Fibroblast of lung (primary cell): ENCODE data around the gene CHD9. TPM values are rescaled to one million over a fixed set of nuclear protein-coding genes. Genes with fewer than 3 reads are reported as not detected.

Source experiments
- DNase-seq, 2 donors: peaks; one replicate each; pipeline versions ENCODE4 v3.0.0 to v3.0.0-alpha.2; 2010; ENCODE audit warnings: low read depth in 2 of 2
- H2AFZ ChIP-seq: 2 replicates; pipeline ENCODE4 v1.5.1; 2012; ENCODE audit warnings: low read length, control low read depth, inconsistent platforms
- H3K27ac ChIP-seq: 2 replicates; pipeline ENCODE4 v1.5.1; 2011; ENCODE audit warnings: low read length, control low read depth; ENCODE audit not compliant: insufficient read depth
- H3K27me3 ChIP-seq: 2 replicates; pipeline ENCODE4 v1.5.1; 2011; ENCODE audit warnings: mild to moderate bottlenecking, low read length; ENCODE audit not compliant: control insufficient read depth, insufficient read depth
- H3K36me3 ChIP-seq: 2 replicates; pipeline ENCODE4 v1.5.1; 2011; ENCODE audit warnings: low read length; ENCODE audit not compliant: control insufficient read depth, insufficient read depth
- H3K4me1 ChIP-seq: 2 replicates; pipeline ENCODE4 v1.5.1; 2011; ENCODE audit warnings: low read length; ENCODE audit not compliant: control insufficient read depth, insufficient read depth; ENCODE audit errors: extremely low read depth
- H3K4me2 ChIP-seq: 2 replicates; pipeline ENCODE4 v1.5.1; 2011; ENCODE audit warnings: low read length, control low read depth; ENCODE audit not compliant: insufficient read depth; ENCODE audit errors: extremely low read depth
- H3K4me3 ChIP-seq, 4 experiments: fragments of 200-600 bp in 1 of 4; sonication (generic) in 1 of 4; replicated peaks in 1 of 4; 2 replicates each; pipeline ENCODE4 v1.5.1; 2011 to 2016; ENCODE audit warnings: low read length in 4 of 4, low read depth in 3 of 4, mild to moderate bottlenecking in 3 of 4, control low read depth in 2 of 4, inconsistent platforms in 1 of 4, mixed read lengths in 1 of 4; ENCODE audit not compliant: insufficient read depth in 1 of 4; ENCODE audit errors: control extremely low read depth in 1 of 4
- H3K79me2 ChIP-seq: 2 replicates; pipeline ENCODE4 v1.5.1; 2012; ENCODE audit warnings: mild to moderate bottlenecking, low read length, inconsistent platforms; ENCODE audit not compliant: control insufficient read depth, insufficient read depth
- H3K9ac ChIP-seq: 2 replicates; pipeline ENCODE4 v1.5.1; 2011; ENCODE audit warnings: mild to moderate bottlenecking, low read length, control low read depth; ENCODE audit not compliant: insufficient read depth
- H3K9me3 ChIP-seq: 2 replicates; pipeline ENCODE4 v1.5.1; 2012; ENCODE audit warnings: low read depth, low read length; ENCODE audit not compliant: control insufficient read depth, insufficient read depth
- H4K20me1 ChIP-seq: 2 replicates; pipeline ENCODE4 v1.5.1; 2011; ENCODE audit warnings: low read length; ENCODE audit not compliant: control insufficient read depth, insufficient read depth; ENCODE audit errors: extremely low read depth
- EZH2 ChIP-seq: IDR thresholded peaks from 2 replicates; pipeline ENCODE4 v1.5.1; 2012; ENCODE audit warnings: low read length, control low read depth, mild to moderate bottlenecking; ENCODE audit errors: missing control alignments
- polyA plus RNA-seq, 2 donors: library from polyadenylated mRNA; depleted of rRNA in 1 of 2; stranded (reverse) in 1 of 2; unstranded in 1 of 2; fragments of >200 nt; gene quantifications; 2 replicates each; pipeline ENCODE4 v1.2.1, GENCODE V29; 2011 to 2012; ENCODE audit warnings: missing spikeins in 1 of 2
- total RNA-seq: library from RNA; depleted of rRNA; stranded (reverse); fragments of >200 nt; gene quantifications from 2 replicates; pipeline ENCODE4 v1.2.1, GENCODE V29; 2014
- TF ChIP-seq, protein P1 (sequence below), 2 donors: IDR thresholded peaks in 1 of 2; conservative IDR thresholded peaks in 1 of 2; 1 replicate in 1 of 2; 2 replicates in 1 of 2; pipeline ENCODE4 v1.5.1; 2011 to 2012; ENCODE audit warnings: low read length in 2 of 2, control low read depth in 1 of 2, inconsistent platforms in 1 of 2, low read depth in 1 of 2, mild to moderate bottlenecking in 1 of 2

The CHD9 gene
- total and polyA plus RNA-seq, 2 donors (not counting 1 experiment from before 2014, with no cell fraction given) = 32.9 to 60.9 TPM

DNA sequence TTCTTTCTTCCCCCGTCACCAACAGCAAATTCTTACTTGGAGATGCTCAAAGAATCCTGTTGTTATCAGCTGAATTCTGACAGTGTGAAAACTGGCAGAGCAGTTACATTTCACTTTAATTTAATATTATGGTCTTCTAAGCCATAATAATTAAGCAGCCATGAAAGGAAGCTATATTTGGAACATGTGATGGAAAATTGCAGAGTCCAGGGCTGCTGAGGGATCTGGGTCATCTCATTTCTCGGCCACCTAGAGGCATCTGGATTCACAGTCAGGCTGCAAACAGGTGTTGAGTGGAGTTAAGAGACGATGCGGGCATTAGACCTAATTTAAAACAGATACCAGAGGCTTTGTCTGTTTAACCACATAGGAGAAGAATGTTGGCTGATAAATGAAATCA lies 40.5 kb upstream of the CHD9 start:
- Histone ChIP-seq H3K9ac (no peak overlapping the region), H3K27ac (no peak overlapping the region), H3K9me3 (no peaks in the 10 kb centered on the region), H3K79me2 (no peaks in the 10 kb centered on the region), H3K4me1 (no peaks in the 10 kb centered on the region), H3K4me3 (no peak overlapping the region), H4K20me1 (no peaks in the 10 kb centered on the region), H3K36me3 (no peaks in the 10 kb centered on the region), H3K27me3 (no peaks in the 10 kb centered on the region), H3K4me2 (no peak overlapping the region), H2AFZ (no peak overlapping the region)
- TF ChIP-seq, protein P1, sequence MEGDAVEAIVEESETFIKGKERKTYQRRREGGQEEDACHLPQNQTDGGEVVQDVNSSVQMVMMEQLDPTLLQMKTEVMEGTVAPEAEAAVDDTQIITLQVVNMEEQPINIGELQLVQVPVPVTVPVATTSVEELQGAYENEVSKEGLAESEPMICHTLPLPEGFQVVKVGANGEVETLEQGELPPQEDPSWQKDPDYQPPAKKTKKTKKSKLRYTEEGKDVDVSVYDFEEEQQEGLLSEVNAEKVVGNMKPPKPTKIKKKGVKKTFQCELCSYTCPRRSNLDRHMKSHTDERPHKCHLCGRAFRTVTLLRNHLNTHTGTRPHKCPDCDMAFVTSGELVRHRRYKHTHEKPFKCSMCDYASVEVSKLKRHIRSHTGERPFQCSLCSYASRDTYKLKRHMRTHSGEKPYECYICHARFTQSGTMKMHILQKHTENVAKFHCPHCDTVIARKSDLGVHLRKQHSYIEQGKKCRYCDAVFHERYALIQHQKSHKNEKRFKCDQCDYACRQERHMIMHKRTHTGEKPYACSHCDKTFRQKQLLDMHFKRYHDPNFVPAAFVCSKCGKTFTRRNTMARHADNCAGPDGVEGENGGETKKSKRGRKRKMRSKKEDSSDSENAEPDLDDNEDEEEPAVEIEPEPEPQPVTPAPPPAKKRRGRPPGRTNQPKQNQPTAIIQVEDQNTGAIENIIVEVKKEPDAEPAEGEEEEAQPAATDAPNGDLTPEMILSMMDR (conservative IDR thresholded peaks at IDR 0.05 in 1 of 2, IDR thresholded peaks at IDR 0.05 in 1 of 2; ENCODE audit: low read depth in 1 of 2, low read length in 2 of 2) = no peak
- TF ChIP-seq EZH2 = no peak
- DNase-seq = no peak

DNA sequence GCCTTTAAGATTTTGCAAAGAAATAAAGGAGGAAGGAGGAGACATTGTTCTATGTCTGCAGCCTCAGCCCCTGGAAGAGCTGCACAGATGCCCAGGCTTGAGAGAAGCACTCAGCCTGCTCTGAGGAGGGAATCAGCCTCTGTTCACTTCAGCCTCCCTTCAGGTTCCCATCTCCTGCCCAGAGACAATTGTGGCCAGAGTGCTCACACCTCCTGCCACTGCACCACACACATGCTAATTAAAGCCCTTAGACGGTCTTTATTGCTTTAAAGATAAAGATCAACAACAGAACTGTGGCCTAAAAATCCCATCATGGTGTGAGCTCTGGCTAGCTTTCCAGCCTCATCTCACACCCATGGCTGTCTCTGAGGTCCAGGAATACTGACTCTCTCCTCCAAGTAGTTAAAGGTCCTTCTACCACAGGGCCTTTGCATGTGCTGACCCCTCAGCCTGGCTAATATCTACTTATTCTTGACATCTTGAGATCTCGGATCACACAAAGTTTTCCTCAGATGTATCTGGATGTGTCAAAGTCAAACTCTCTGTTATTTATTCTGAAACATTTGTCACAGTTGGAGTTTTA lies 35.9 kb upstream of the CHD9 start:
- no peaks in the 10 kb centered on the region for H3K36me3 ChIP-seq
- H3K4me3 ChIP-seq = no peak overlapping the region
- no peaks in the 10 kb centered on the region for H3K4me1 ChIP-seq
- TF ChIP-seq, protein P1 (conservative IDR thresholded peaks at IDR 0.05 in 1 of 2, IDR thresholded peaks at IDR 0.05 in 1 of 2; ENCODE audit: low read depth in 1 of 2, low read length in 2 of 2) = no peak
- TF ChIP-seq EZH2 = no peak
- no peak overlapping the region for H3K27ac ChIP-seq
- no peaks in the 10 kb centered on the region for H3K9me3 ChIP-seq
- no peak for DNase-seq
- no peak overlapping the region for H3K9ac ChIP-seq
- H3K27me3 ChIP-seq = no peaks in the 10 kb centered on the region
- no peak overlapping the region for H3K4me2 ChIP-seq
- no peak overlapping the region for H2AFZ ChIP-seq
- no peaks in the 10 kb centered on the region for H3K79me2 ChIP-seq
- H4K20me1 ChIP-seq = no peaks in the 10 kb centered on the region

DNA sequence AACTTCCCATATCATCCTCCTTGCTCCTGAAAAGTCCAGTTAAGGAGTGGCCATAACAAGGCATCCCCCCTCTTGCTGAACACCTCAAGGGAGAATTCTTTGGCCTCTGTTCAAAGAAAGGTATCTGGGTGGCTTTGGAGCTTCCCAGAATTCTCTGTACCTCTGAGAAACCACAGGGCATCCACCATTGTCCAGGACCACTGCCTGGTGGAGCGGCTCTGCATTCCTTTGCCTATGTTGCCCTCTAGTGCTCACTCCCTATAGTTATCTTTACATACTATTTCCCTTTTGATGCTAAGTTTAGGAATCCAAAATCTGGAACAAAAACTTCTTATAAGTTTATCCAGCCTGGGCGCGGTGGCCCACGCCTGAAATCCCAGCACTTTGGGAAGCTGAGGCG lies 32.4 kb upstream of the CHD9 start:
- Histone ChIP-seq H3K4me2 (no peak overlapping the region), H3K9ac (no peak overlapping the region), H3K4me1 (no peaks in the 10 kb centered on the region), H3K27ac (no peak overlapping the region), H3K27me3 (no peaks in the 10 kb centered on the region), H3K36me3 (no peaks in the 10 kb centered on the region), H3K4me3 (no peak overlapping the region), H4K20me1 (no peaks in the 10 kb centered on the region), H2AFZ (no peak overlapping the region), H3K9me3 (no peaks in the 10 kb centered on the region), H3K79me2 (no peaks in the 10 kb centered on the region)
- peak; percentile 30 to 52 for DNase-seq
- TF ChIP-seq, protein P1 (conservative IDR thresholded peaks at IDR 0.05 in 1 of 2, IDR thresholded peaks at IDR 0.05 in 1 of 2; ENCODE audit: low read depth in 1 of 2, low read length in 2 of 2) = peak; percentile 46 to 61
- TF ChIP-seq EZH2 = no peak
